Measurements from ENCODE around the gene KRTAP1-5.
"Not testable (repeated sequence)": the region's sequence is repeated elsewhere in the genome, so short reads cannot be mapped to it uniquely, and the experiment has no call there.

The KRTAP1-5 gene

GRCh38 chr17:41009936-41010335 lies 17.1 kb downstream of the KRTAP1-5 start:
- FAIRE-seq, result no peak
- DNase-seq (ENCODE audit: insufficient read length, low spot score), result no peak

GRCh38 chr17:41009301-41009760 lies 17.7 kb downstream of the KRTAP1-5 start:
- no peak for DNase-seq (ENCODE audit: insufficient read length, low spot score)
- FAIRE-seq, result no peak

GRCh38 chr17:41008811-41009210 lies 18.2 kb downstream of the KRTAP1-5 start, which contains the start of gene KRTAP3-1:
Gene KRTAP3-1, minus strand, starts transcription at chr17:41009128. Its CDS starts 54 bp downstream, at chr17:41009074.
- DNase-seq (ENCODE audit: insufficient read length, low spot score), result no peak
- FAIRE-seq, result no peak

- FAIRE-seq (no peak), DNase-seq (ENCODE audit: insufficient read length, low spot score) (no peak)
Observed at GRCh38 chr17:41004397-41004796, 22.6 kb downstream of the KRTAP1-5 start.

- FAIRE-seq, result no peak
Observed at GRCh38 chr17:41003926-41004325, 23.1 kb downstream of the KRTAP1-5 start.

GRCh38 chr17:41002814-41003213 lies 24.2 kb downstream of the KRTAP1-5 start:
- no peak for DNase-seq (ENCODE audit: insufficient read length, low spot score)
- FAIRE-seq, result no peak

More at GRCh38 chr17:41003926-41004325, 23.1 kb downstream of the KRTAP1-5 start:
- DNase-seq (ENCODE audit: insufficient read length, low spot score), result no peak

GRCh38 chr17:41001795-41002194 lies 25.2 kb downstream of the KRTAP1-5 start:
- DNase-seq (ENCODE audit: insufficient read length, low spot score), result no peak
- FAIRE-seq, result no peak

- not testable (repeated sequence) for FAIRE-seq
Observed at GRCh38 chr17:40999563-40999962, 27.4 kb downstream of the KRTAP1-5 start, which contains the start of gene KRTAP3-2. Gene KRTAP3-2, minus strand, starts transcription at chr17:40999906. Its CDS starts 53 bp downstream, at chr17:40999853.

GRCh38 chr17:40997361-40997760 lies 29.6 kb downstream of the KRTAP1-5 start:
- DNase-seq (ENCODE audit: insufficient read length, low spot score) (no peak), FAIRE-seq (no peak)

More at GRCh38 chr17:40999563-40999962, 27.4 kb downstream of the KRTAP1-5 start, which contains the start of gene KRTAP3-2:
- not testable (repeated sequence) for DNase-seq (ENCODE audit: insufficient read length, low spot score)

- DNase-seq (ENCODE audit: insufficient read length, low spot score), result no peak
- no peak for FAIRE-seq
Observed at GRCh38 chr17:40996829-40997228, 30.2 kb downstream of the KRTAP1-5 start.

- FAIRE-seq (no peak), DNase-seq (ENCODE audit: insufficient read length, low spot score) (no peak)
Observed at GRCh38 chr17:40995116-40995515, 31.9 kb downstream of the KRTAP1-5 start.

GRCh38 chr17:40993839-40994238 lies 33.2 kb downstream of the KRTAP1-5 start, which contains the start of gene KRTAP3-3:
Gene KRTAP3-3, minus strand, starts transcription at chr17:40994164. Its CDS starts 67 bp downstream, at chr17:40994097.
- DNase-seq (ENCODE audit: insufficient read length, low spot score), result no peak
- FAIRE-seq, result no peak

- DNase-seq (ENCODE audit: insufficient read length, low spot score) (no peak), FAIRE-seq (no peak)
Observed at GRCh38 chr17:40993084-40993483, 33.9 kb downstream of the KRTAP1-5 start.

- DNase-seq (ENCODE audit: insufficient read length, low spot score) (no peak), FAIRE-seq (no peak)
Observed at GRCh38 chr17:40992666-40993065, 34.3 kb downstream of the KRTAP1-5 start.

GRCh38 chr17:40986920-40987319 lies 40.1 kb downstream of the KRTAP1-5 start:
- no peak for DNase-seq (ENCODE audit: insufficient read length, low spot score)
- FAIRE-seq, result no peak

GRCh38 chr17:40984226-40984625 lies 42.8 kb downstream of the KRTAP1-5 start, which contains the start of gene KRT40:
Gene KRT40, minus strand, starts transcription at chr17:40984326. Its CDS starts 53 bp downstream, at chr17:40984273.
- no peak for FAIRE-seq
- no peak for DNase-seq (ENCODE audit: insufficient read length, low spot score)

GRCh38 chr17:40981115-40981514 lies 45.9 kb downstream of the KRTAP1-5 start:
- FAIRE-seq (no peak), DNase-seq (ENCODE audit: insufficient read length, low spot score) (no peak)

- DNase-seq (ENCODE audit: insufficient read length, low spot score) (no peak), FAIRE-seq (no peak)
Observed at GRCh38 chr17:40980596-40980995, 46.4 kb downstream of the KRTAP1-5 start.

- FAIRE-seq, result no peak
- no peak for DNase-seq (ENCODE audit: insufficient read length, low spot score)
Observed at GRCh38 chr17:40980117-40980516, 46.9 kb downstream of the KRTAP1-5 start.

- DNase-seq (ENCODE audit: insufficient read length, low spot score) (no peak), FAIRE-seq (no peak)
Observed at GRCh38 chr17:40978575-40979151, 48.3 kb downstream of the KRTAP1-5 start.

Data from GM19239 (cell line).